GM18526 (cell line): ENCODE results near the gene KRTAP9-9.

Experiments
- POLR2A ChIP-seq: IDR thresholded peaks from 3 replicates; pipeline ENCODE4 v1.6.1; 2011; ENCODE audit not compliant: insufficient read length; ENCODE audit errors: extremely low read depth

The KRTAP9-9 gene

DNA sequence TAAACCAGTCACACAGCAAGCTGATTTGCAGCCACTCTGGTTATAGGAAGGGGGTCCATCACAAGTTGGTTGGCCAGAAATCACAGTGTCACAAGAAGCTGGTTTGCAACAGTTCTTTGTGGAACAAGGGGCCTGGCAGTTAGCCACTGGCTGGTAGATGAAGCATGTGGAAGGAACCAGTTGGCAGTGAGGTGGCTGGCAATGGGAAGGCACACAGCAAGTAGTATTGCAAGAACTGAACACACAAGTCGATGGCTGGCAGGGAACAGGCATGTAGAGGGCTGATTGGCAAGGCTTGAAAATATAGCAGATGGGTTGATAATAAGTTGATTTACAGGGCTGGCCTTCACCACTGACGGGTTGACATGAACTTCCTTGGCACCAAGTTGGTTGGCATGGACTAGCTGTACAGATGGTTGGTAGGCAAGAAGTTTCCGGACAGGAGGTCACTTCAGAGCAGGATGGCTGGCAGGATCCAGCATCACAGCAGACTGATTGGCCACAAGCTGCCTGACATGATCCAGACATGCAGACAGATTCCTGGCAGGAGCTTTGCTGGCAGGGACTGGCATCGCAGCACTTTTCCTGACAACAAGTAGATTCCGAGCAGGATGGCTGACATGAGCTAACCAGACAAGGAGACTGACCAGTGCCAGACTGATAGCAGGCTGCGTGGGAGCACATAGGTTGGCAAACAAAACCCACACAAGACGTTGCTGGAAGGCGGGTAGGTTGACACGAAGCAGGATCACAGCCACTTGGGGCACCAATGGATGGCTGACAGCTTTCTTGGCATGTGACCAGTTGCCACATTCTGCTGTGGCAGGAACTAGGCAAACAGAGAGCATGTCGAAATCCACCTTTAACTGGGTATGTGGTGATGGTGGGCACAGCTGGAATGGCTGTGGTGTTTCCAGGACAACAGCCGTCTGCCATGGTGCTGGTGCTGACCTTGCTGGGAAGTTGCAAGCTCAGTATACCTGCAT is 47.0 kb downstream of the KRTAP9-9 start, which contains the start of gene KRTAP29-1:
Gene KRTAP29-1, minus strand, starts transcription at position 936 of the 986 bp plus-strand sequence. Its CDS starts 0 bp downstream, at position 936.
- TF ChIP-seq POLR2A, result no peak

- TF ChIP-seq POLR2A, result no peak
Measured at GRCh38 chr17:41302981-41303380, 47.8 kb downstream of the KRTAP9-9 start.

GRCh38 chr17:41304091-41304490 is 48.9 kb downstream of the KRTAP9-9 start:
- TF ChIP-seq POLR2A, result no peak
